Measurements from ENCODE around the gene C6orf120. TPM values are rescaled to one million over a fixed set of nuclear protein-coding genes. Genes with fewer than 3 reads are reported as not detected.

Gene C6orf120
- total and polyA plus RNA-seq, 2 of the 13 experiments (the other 11 are each of a cell fraction or from before 2014, with no cell fraction given) = 21.7 to 29.9 TPM

- TF ChIP-seq, protein P1, sequence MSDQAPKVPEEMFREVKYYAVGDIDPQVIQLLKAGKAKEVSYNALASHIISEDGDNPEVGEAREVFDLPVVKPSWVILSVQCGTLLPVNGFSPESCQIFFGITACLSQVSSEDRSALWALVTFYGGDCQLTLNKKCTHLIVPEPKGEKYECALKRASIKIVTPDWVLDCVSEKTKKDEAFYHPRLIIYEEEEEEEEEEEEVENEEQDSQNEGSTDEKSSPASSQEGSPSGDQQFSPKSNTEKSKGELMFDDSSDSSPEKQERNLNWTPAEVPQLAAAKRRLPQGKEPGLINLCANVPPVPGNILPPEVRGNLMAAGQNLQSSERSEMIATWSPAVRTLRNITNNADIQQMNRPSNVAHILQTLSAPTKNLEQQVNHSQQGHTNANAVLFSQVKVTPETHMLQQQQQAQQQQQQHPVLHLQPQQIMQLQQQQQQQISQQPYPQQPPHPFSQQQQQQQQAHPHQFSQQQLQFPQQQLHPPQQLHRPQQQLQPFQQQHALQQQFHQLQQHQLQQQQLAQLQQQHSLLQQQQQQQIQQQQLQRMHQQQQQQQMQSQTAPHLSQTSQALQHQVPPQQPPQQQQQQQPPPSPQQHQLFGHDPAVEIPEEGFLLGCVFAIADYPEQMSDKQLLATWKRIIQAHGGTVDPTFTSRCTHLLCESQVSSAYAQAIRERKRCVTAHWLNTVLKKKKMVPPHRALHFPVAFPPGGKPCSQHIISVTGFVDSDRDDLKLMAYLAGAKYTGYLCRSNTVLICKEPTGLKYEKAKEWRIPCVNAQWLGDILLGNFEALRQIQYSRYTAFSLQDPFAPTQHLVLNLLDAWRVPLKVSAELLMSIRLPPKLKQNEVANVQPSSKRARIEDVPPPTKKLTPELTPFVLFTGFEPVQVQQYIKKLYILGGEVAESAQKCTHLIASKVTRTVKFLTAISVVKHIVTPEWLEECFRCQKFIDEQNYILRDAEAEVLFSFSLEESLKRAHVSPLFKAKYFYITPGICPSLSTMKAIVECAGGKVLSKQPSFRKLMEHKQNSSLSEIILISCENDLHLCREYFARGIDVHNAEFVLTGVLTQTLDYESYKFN (CRISPR knock-in tag; conservative IDR thresholded peaks at IDR 0.05) = peak; percentile 77
- TF ChIP-seq JUN (CRISPR knock-in tag; IDR thresholded peaks at IDR 0.05) = peak; percentile 45; the same call in 1 of the 2 replicates
- TF ChIP-seq RORA (CRISPR knock-in tag; IDR thresholded peaks at IDR 0.05) = 0 out of 2 replicates have a peak, but pooled peaks have one; percentile 36
- TF ChIP-seq MXD4 (CRISPR knock-in tag; IDR thresholded peaks at IDR 0.05) = peak; percentile 95
- TF ChIP-seq, protein P2, sequence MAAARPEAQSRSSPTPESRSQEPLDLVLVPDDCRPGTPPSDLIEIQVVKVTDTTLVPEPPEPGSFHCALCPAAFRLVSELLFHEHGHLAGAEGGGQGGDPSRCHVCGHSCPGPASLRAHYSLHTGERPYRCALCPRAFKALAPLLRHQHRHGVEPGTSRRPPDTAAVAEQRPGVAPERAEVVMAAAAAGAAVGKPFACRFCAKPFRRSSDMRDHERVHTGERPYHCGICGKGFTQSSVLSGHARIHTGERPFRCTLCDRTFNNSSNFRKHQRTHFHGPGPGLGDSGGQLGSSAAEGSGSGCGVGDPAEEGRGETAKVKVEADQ (CRISPR knock-in tag; IDR thresholded peaks at IDR 0.05; ENCODE audit: borderline replicate concordance) = peak; percentile 94; the same call in 1 of the 2 replicates
- no peak for TF ChIP-seq NBN (conservative IDR thresholded peaks at IDR 0.05)
- TF ChIP-seq, protein P3, sequence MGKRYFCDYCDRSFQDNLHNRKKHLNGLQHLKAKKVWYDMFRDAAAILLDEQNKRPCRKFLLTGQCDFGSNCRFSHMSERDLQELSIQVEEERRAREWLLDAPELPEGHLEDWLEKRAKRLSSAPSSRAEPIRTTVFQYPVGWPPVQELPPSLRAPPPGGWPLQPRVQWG (CRISPR knock-in tag; IDR thresholded peaks at IDR 0.05; ENCODE audit: borderline replicate concordance, low read depth) = no peak
- no peak for TF ChIP-seq ZNF251 (CRISPR knock-in tag; IDR thresholded peaks at IDR 0.05)
- peak; percentile 47; the same call in 1 of the 2 replicates for TF ChIP-seq HIC2 (CRISPR knock-in tag; IDR thresholded peaks at IDR 0.05; ENCODE audit: low read depth)
- peak; percentile 93; the same call in 1 of the 2 replicates for TF ChIP-seq REPIN1 (CRISPR knock-in tag; IDR thresholded peaks at IDR 0.05; ENCODE audit: borderline replicate concordance, low read depth)
- no peak for TF ChIP-seq MBD4 (IDR thresholded peaks at IDR 0.05; ENCODE audit: borderline replicate concordance, low read length)
- peak; percentile 98 for TF ChIP-seq ZNF709 (CRISPR knock-in tag; IDR thresholded peaks at IDR 0.05)
- TF ChIP-seq, protein P4, sequence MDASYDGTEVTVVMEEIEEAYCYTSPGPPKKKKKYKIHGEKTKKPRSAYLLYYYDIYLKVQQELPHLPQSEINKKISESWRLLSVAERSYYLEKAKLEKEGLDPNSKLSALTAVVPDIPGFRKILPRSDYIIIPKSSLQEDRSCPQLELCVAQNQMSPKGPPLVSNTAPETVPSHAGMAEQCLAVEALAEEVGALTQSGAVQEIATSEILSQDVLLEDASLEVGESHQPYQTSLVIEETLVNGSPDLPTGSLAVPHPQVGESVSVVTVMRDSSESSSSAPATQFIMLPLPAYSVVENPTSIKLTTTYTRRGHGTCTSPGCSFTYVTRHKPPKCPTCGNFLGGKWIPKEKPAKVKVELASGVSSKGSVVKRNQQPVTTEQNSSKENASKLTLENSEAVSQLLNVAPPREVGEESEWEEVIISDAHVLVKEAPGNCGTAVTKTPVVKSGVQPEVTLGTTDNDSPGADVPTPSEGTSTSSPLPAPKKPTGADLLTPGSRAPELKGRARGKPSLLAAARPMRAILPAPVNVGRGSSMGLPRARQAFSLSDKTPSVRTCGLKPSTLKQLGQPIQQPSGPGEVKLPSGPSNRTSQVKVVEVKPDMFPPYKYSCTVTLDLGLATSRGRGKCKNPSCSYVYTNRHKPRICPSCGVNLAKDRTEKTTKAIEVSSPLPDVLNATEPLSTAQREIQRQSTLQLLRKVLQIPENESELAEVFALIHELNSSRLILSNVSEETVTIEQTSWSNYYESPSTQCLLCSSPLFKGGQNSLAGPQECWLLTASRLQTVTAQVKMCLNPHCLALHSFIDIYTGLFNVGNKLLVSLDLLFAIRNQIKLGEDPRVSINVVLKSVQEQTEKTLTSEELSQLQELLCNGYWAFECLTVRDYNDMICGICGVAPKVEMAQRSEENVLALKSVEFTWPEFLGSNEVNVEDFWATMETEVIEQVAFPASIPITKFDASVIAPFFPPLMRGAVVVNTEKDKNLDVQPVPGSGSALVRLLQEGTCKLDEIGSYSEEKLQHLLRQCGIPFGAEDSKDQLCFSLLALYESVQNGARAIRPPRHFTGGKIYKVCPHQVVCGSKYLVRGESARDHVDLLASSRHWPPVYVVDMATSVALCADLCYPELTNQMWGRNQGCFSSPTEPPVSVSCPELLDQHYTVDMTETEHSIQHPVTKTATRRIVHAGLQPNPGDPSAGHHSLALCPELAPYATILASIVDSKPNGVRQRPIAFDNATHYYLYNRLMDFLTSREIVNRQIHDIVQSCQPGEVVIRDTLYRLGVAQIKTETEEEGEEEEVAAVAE (CRISPR knock-in tag; IDR thresholded peaks at IDR 0.05; ENCODE audit: borderline replicate concordance) = peak; percentile 91; the same call in 1 of the 2 replicates
- peak; percentile 37; the same call in 1 of the 2 replicates for TF ChIP-seq ZNF83 (CRISPR knock-in tag; IDR thresholded peaks at IDR 0.05; ENCODE audit: borderline replicate concordance)
- TF ChIP-seq POGZ (CRISPR knock-in tag; IDR thresholded peaks at IDR 0.05) = peak; percentile 99
- peak; percentile 97 for TF ChIP-seq ZNF446 (CRISPR knock-in tag; IDR thresholded peaks at IDR 0.05)
Measured at GRCh38 chr6:169751242-169752073, 49.5 kb downstream of the C6orf120 start, which contains the start of the genes DYNLT2 and ERMARD (continued).
